Fibroblast of upper back skin (primary cell): ENCODE data around the gene NPTXR.
"Not testable (repeated sequence)": the region's sequence is repeated elsewhere in the genome, so short reads cannot be mapped to it uniquely, and the experiment has no call there.

Source experiments
- DNase-seq: peaks from one replicate; pipeline ENCODE4 v3.0.0-alpha.2; 2013

The NPTXR gene

DNA sequence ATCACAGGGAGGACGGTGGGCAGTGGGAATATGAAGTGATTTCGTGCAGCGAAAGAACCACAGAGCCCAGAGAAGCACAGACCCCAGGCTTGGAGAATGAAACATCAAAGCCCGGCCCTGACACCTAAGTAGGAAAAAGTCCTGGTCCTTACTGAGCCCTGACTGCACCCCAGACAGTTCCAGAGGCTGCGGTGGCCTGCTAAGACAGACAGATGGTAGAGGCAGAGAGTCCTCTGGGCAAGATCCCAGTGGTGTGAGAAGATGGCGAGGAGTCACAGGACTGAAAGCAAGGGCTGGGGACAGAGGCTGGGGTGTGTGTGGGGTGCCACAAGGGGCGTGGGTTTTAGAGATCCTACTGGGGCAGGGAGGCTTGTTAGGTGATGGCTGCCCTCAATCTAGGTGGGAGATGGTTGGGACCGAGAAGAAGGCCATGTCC, 24.5 kb upstream of the NPTXR start:
- DNase-seq: no peak

GRCh38 chr22:38867471-38868285, 23.9 kb upstream of the NPTXR start:
- no peak for DNase-seq

DNA sequence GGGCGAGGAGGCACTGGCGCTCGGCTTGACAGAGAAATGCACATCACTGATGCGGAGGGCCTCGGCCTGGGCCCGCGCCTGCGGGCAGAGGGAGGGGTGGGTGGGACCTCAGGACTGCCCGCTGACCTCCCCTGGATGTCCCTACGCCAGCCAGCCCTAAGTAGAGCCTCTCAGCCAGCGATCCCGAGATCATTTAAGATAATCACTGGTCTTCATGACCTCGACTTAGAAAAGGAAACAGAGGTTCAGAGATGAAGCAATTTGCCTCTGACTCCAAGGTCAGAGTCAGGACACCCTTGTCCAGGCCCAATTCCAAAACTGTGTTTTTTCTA, 23.3 kb upstream of the NPTXR start:
- no peak for DNase-seq

- no peak for DNase-seq
Observed at GRCh38 chr22:38866399-38867123, 22.7 kb upstream of the NPTXR start.

GRCh38 chr22:38866024-38866398, 22.2 kb upstream of the NPTXR start:
- no peak for DNase-seq

DNA sequence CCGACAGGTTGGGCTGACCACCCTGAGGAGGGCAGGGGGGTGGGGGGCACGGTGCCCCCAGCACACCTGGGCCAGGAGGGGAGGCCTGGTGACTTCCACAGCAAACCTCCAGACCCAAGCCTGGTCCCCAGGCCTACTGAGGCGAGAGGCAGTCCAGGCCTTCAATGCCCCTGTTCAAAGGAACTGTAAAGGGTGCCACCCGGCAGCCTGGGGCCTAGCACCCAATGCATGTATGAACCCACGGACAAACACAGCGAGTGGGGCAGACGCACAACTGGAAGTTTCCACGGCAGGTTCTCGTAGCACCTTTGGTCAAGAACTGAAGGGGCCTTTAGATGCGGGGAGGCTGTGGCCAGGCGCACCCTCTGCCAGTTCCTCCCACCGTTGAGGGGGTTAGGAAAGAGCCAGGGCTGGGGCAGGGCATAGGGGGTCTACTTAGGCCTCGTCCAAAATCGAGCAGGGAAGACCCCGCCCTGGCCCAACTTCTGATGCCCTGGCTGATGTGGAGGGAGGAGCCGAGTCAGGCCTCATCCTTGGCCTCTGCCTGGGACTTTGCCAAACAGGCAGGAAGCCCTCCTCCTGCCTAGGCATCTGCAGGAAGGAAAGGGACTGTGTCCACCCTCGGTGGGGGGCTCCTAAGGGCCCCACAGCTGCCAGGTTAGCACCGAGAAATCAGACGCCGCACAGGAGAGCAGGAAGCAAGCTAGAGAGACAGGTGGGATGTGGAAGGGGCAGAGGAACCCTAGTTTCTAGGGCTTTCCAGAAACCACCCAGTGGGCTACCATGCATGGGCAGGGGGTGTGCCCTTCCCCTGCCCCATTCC, 21.6 kb upstream of the NPTXR start:
- DNase-seq: no peak

- DNase-seq: no peak
Observed at GRCh38 chr22:38864361-38865191, 20.7 kb upstream of the NPTXR start.

GRCh38 chr22:38863531-38864131, 19.8 kb upstream of the NPTXR start:
- DNase-seq: no peak

DNA sequence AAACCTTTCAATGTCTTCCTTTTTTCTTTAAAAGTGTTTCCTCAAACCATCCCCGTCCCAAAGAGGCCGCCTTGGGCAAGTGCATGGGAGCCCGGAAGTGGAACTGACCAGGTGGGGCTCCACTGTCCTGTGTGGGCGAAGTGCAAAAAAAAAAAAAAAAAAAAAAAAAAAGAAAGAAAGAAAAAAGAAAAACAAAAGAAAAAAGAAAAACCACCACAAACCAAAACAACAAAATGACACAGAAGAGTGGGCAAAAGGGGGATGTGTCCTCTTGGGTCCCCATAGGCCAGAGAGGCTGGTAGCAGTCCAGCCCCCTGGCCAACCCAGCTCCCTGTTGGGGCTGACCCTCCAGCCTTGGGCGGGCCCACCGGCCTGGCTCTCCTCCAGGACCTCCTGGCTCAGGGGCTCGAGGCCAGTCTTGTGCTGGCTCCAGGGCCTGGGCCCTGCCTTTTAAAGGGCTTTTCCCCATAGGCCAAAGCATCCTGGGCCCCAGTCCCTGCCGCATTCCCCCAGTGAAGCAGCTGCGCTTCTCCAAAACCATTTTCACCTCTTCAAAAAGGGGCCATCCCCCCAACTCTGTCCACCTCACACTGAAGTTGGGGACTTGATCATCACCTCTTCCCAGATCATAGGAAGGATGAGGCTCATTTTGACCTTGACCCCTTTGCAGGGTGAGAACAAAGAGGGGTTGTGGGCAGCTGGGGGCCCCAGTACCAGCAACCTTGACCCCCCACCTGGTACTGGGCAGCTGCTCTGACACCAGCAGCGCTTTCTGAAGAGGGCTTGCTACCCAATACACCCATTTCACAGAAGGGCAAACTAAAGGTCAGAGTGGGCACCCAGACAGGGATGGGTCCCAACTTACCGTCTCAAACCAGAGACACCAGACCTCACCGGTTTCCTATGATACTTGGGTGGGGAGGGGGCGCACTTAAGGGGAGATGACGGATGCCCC, 18.8 kb upstream of the NPTXR start:
- no peak for DNase-seq

DNA sequence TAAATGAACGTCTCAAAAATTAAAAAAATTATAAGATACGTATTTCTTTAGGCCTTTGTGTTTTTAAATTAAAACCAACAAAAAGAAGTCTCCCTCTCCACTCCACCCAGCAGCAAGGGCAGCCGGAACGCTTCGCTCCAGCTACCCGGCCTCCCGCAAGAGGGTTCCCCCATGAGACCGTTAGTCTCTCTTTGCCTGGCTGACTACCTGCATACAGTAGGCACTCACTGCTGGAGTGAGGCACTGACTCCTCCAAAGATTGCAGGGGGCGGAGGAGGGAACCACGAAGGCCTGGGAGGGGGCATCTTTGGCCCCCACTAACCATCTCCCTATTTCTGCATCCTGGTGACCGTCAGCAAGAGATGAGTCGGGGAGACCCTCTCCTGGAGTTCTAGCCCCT, 18.1 kb upstream of the NPTXR start:
- no peak for DNase-seq

GRCh38 chr22:38861170-38861876, 17.5 kb upstream of the NPTXR start:
- DNase-seq: no peak

DNA sequence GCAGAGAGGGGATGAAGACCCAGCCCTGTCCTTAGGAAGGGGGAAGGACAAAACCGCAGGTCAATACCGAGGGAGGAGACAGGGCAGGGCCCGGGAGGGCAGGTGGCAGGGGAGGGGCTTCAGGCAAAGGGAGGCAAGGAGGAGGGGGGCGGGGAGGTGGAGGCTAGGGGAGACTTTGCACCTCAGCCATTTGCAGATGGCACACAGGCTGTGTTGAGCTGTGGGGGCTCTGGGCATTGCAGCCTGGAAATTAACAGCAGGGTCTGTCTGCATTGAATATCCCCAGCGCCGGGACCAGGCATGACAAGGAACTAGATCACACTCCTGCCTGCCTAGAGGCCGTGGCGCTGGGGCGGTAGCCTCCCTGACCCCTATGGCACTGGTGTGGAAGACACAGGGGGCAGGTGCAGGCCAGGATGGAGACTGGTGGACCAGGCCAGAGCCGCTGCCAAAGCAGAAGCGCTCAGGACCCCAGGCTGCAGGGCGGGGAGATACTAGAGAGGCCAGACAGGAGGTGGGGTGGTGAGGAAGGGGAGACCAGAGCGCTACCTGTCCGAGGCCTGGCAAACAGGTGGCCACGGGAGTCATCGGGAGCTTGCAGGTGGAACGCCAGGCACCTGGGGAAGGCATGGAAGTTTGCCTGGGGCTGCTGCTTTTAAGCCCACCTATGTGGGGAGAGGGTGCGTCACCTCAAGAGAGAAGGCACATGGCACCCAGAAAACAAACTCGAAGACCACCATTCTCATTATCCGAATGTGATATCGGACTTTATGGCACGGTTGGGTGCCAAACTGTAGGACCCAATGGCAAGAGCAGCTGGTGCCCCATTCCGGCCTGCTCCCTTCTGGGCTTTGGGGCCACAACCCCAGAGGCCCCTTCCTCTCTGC, 16.7 kb upstream of the NPTXR start:
- no peak for DNase-seq

GRCh38 chr22:38859581-38860282, 15.9 kb upstream of the NPTXR start:
- DNase-seq: no peak

GRCh38 chr22:38858492-38858891, 14.7 kb upstream of the NPTXR start:
- no peak for DNase-seq

DNA sequence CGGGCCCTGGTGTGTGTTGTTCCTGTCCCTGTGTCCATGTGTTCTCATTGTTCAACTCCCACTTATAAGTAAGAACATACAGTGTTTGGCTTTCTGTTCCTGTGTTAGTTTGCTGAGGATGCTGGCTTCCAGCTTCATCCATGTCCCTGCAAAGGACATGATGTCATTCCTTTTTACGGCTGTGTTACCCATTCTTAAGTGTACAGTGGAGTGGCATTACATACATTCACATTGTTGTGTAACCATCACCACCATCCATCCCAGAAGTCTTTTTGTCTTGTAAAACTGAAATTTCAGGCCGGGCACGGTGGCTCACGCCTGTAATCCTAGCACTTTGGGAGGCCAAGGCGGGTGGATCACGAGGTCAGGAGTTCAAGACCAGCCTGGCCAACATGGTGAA, 10.6 kb upstream of the NPTXR start:
- not testable (repeated sequence) for DNase-seq

- not testable (repeated sequence) for DNase-seq
Observed at GRCh38 chr22:38853883-38854282, 10.1 kb upstream of the NPTXR start.

DNA sequence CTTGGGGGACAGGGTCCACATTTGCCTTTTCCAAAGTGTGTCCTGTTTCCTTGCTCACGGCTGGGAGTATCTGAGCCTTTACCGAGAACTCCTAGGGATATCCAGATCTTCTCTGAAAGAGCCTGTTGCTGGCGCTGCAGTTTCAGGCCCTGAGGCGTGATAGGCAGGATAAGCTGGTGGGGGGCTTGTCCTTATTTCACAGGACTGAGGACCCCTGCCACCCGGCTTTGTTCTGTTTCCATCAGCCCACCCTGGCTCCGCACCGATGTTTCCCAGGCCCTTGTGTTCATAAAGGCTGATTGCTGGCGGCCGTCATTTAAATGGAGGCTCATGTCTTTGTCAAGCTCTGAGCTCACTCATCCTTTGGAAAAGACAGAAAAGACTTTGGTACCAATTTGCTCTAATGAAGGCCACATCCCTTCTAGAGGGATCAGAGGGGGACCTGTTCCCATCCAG, 9.4 kb upstream of the NPTXR start:
- DNase-seq: no peak

DNA sequence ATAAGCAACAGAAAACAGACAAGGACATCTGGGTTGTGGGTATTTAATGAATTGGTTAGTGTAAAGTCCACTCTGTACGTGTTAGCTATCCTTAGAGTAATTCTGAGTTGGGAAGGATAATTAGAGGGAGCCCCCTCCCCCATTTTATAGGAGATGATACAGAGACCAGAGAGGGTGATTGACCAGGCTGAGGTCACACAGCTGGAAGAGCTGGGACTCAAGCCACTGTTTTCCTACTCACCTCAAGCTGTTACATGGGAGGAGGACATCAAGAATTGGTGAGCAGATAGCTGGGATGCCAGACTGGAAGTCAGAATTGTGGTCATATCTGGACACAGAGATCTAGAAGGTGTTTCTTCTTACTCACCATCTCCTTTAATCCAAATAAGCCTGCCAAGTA, 8.7 kb upstream of the NPTXR start:
- no peak for DNase-seq
